GM21737 (cell line): ENCODE measurements around the gene GAS6.

Experiments
- ATAC-seq: cut with Tn5 transposase; IDR thresholded peaks from one replicate; pipeline ENCODE4 v1.9.1; 2021; ENCODE audit warnings: mild to moderate bottlenecking, moderate library complexity; ENCODE audit not compliant: unreplicated experiment

GAS6 gene

GRCh38 chr13:113888701-113889330, 24.9 kb upstream of the GAS6 start:
- no peak for ATAC-seq

DNA sequence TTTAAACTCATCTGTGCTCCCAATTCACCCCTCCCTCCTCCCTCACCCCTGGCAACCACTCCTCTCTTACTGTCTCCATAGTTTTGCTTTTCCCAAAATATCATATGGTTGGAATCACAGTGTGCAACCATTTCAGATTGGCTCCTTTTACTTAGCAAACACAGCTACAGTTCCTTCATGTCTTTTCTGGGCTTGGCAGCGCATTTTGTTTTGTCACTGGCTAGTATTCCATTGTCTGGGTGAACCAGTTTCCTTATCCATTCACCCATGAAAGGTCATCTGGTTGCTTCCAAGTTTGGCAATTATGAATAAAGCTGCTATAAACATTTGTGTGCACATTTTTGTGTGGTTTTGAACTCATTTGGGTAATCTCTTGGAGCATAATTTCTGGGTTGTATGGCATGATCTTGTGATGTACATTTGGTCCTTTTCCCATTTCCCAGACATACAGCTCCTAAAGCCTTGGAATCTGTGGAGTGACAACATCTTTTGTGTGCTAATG, 23.9 kb upstream of the GAS6 start:
- ATAC-seq, result no peak

DNA sequence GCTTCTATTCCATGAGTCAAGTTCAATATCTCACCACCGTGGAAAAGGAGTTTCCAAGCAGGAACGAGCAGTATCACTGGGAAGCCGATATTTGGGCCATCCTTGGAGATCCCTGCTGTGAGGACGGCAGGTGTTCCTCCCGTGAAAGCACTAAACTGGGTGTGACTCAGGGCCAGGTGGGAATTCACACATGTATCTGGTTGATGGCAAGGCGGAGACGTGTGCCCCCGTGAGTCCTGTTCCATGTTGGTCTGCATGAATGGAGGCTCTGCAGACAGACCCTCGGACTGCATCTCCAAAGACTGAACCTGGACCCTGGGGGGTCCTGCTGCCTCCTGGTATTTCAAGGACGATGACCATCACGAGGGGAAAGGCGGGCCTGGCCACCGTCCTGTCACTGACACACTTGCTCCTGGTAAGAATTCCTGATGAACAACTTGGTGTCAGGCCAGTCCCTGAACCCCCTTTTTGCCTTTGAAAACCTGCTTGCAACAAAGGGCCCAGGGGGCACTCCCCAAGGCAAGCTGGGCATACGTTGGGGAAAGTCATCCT, 22.8 kb upstream of the GAS6 start:
- no peak for ATAC-seq

GRCh38 chr13:113884821-113885220, 20.9 kb upstream of the GAS6 start:
- ATAC-seq, result no peak

GRCh38 chr13:113883921-113884804, 20.3 kb upstream of the GAS6 start:
- ATAC-seq, result no peak

DNA sequence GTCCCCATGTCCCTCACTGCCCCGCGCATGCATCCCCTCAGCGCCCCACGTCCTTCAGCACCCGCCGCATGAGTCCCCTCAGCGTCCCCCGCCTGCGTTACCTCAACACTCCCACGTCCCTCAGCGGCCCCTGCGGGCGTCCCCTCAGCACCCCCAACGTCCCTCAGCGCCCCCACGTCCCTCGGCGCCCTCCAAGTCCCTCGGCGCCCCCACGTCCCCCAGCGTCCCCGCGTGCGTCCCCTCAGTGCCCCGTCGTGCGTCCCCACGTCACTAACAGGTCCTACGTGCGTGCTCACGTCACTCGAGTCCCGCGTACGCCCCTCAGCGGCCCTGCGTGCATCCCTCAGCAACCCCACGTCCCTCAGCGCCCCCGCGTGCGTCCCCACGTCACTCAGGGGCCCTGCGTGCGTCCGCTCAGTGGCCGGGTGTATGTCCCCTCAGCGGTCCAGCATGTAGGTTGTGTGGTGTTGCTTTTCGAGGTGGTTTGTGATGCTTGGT, 19.5 kb upstream of the GAS6 start:
- ATAC-seq, result no peak

DNA sequence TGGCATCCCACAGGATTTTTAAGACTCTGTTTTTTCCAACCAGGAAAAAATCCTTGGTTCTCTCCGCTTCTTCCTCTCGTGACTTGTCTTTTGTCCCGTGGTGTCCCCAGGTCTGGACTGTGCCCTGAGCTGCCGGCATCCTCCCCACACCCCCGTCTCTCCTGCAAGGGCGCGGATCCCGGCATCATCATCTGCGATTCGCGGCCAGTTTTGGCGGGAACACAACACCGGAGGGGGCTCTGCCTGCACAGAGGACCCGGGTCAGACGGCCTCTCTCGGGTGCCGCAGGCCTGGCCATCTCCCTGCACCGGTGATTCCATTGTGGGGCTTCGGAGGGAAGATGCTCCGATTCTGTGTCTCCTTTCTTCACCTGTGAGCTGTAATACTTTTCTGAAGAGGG, 18.8 kb upstream of the GAS6 start:
- ATAC-seq, result no peak

DNA sequence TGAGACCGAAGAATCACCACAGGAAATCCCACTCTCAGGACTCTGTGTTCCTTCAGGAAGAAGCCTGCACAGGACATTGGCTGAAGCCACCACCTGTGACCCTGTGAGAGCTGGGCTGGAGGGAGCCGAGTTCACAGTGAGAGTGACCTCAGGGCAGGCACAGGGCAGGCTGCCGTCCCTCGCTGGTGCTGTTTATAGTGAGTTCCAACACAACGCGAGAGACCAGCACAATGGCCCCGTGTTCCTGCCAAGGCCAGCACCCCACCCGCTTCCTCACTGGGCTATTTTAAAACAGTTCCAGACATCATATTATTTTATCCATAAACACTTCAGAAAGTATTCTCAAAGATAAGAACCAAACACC, 18.4 kb upstream of the GAS6 start:
- no peak for ATAC-seq

- ATAC-seq, result no peak
These were observed 17.9 kb upstream of the GAS6 start for GRCh38 chr13:113881614-113882266.

DNA sequence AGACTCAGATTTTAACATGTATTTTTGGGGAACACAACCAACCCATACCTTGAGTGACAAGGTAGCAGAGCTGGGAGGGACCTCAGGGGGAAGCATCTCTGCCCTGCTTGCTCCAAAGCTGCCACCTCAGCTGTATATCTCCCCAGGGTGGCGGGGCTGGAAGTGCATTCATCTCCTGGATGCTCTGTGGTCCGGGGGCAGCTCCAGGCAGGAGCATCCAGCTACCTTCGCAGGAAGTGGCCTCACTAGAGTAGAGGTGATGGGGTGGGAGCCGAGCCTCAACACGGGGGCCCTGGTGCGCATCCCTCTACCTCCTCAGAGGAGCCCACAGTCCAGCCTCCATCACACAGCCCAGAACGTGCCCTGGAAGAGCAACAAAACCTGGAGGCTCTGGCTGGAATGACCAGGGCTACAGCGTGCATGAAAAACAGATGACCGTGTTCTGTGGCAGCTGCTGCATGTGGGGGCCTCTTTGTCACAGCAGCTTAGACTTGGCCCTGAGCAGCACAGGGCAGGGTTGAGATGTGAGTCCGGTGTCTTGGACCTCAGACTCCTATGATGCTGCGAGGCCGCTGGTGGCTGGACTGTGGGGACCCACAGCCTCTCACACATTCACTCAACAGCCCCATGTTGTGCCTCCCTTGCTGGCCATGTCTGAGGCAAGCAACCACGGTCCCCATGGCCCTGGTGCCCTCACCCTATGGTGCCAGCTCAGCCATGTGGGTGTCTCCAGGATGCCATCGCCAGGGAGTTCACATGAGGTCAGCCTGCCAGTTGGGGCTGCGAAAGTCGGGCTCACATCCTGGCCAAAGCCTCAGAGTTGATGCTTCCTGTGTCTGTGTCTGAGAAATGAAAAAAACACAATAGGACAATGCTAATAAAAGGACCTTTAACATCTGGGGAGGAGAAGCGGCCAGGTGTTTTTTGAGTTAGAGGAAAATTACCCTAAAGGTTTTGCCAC, 17.1 kb upstream of the GAS6 start:
- ATAC-seq, result no peak

GRCh38 chr13:113879494-113880360, 15.9 kb upstream of the GAS6 start:
- no peak for ATAC-seq

DNA sequence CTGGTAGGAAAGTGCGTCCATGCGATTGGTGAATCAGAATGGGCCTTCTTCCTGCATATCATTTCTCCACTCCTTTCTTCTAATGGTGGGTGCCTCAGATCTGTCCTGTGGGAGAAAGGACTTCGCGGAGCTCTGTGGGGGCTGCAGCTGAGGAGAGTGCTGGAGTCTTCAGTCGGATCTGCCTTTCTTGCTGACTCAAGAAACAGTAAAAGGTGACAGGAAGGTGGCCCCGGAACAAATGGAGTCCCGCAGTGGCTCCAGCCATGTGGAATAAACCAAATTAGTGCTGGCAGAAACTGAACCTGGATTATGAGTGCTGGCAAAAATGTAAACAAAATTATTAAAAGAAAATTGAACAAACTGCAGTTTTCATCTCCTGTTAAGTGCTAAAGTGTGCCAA, 15.1 kb upstream of the GAS6 start:
- no peak for ATAC-seq

DNA sequence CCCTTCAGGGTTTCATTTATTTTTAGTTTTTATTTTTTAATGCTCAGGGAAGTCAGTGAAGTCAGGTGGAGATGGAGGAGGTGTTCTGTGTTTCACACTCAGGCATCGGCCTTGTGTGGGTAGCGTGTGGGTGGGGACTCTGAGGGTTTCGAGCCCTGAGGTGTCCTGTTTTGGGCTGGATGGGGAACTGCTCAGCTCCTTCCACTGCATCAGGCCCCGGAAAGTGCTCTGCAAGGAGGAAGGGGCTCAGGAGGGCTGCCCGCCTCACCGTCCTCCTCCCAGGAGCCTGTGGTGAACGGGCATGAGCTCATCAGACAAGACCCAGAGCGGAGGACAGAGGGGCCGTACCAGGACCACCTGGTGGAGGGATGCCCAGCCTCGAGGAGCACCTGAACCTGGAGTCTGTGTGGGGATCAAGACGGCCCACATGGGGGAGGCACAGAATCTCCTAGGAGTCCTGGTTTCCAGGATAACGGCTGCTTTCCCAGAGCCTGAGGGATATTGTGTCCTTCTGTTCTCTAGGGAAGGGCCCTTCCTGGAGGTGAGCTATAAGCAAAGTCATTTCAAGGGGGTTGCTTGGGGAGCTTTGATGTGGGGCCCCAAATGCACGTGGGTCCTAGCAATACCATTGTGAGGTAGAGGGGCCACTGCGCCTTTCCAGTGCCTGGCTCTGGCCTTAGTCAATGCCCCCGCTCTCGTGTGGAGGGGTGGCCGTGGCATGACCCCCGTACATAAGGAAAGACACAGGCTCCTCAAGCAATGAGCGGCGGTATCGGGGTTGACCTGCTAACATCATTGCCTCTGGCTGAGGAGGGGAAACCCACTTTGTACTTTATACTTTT, 13.5 kb upstream of the GAS6 start:
- no peak for ATAC-seq

GRCh38 chr13:113876346-113877148, 12.7 kb upstream of the GAS6 start:
- no peak for ATAC-seq

DNA sequence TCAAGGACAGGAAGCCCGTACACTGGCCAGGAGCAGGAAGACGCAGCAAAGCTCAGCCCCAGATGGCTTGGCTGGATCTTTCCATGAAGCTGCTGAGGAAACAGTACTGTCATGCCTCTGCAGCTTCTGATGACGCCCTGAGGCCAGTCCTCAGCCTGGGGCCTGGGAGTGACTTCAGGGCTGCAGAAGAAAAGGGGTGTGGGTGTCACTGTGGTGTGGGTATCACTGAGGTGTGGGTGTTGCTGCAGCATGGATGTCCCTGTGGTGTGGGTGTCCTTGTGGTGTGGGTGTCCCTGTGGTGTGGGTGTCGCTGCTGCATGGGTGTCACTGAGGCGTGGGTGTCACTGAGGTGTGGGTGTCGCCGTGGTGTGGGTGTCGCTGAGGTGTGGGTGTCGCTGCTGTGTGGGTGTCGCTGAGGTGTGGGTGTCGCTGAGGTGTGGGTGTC, 12.0 kb upstream of the GAS6 start:
- no peak for ATAC-seq

DNA sequence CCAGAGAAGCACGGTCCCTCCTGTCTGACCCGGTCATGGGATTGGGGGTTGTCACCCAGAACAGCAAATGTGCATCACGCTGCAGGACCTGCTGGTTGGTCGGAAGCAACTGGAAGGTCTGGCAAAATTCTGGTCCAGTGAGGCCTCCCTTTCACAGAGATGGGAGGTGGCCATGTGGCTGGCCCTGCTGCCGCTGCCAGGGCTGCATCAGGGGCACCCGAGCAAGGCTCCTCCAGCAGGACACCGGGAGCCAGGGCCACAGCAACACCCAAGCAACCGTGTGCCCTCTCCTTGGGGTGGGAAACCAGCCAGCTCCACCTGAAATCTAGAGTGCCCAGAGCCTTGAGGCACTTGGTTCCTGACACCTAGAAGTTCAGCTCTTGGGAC, 11.5 kb upstream of the GAS6 start:
- no peak for ATAC-seq

GRCh38 chr13:113874579-113875428, 10.9 kb upstream of the GAS6 start:
- ATAC-seq, result no peak
